Medulla oblongata (tissue), 1 donor: ENCODE data around the gene TMA7B.
"Not testable (repeated sequence)": the region's sequence is repeated elsewhere in the genome, so short reads cannot be mapped to it uniquely, and the experiment has no call there.

Experiments used
- DNase-seq: peaks from one replicate; pipeline ENCODE4 v3.0.0-alpha.2; 2015; ENCODE audit errors: extremely low spot score

The TMA7B gene

GRCh38 chr22:39932918-39933649 lies 27.1 kb upstream of the TMA7B start:
- no peak for DNase-seq

GRCh38 chr22:39933741-39934140 lies 26.5 kb upstream of the TMA7B start:
- DNase-seq, result no peak

GRCh38 chr22:39935116-39935515 lies 25.1 kb upstream of the TMA7B start:
- DNase-seq, result peak; percentile 65

GRCh38 chr22:39935612-39936011 lies 24.6 kb upstream of the TMA7B start:
- peak; percentile 22 for DNase-seq

- no peak for DNase-seq
These were observed 23.6 kb upstream of the TMA7B start for GRCh38 chr22:39936523-39937145.

GRCh38 chr22:39937906-39938305 lies 22.3 kb upstream of the TMA7B start:
- DNase-seq, result no peak

GRCh38 chr22:39938509-39939111 lies 21.6 kb upstream of the TMA7B start:
- DNase-seq, result no peak

GRCh38 chr22:39939830-39940229 lies 20.4 kb upstream of the TMA7B start:
- DNase-seq, result no peak

GRCh38 chr22:39940757-39941305 lies 19.4 kb upstream of the TMA7B start:
- no peak for DNase-seq

GRCh38 chr22:39941601-39942000 lies 18.6 kb upstream of the TMA7B start:
- no peak for DNase-seq

- DNase-seq, result no peak
These were observed 17.6 kb upstream of the TMA7B start for GRCh38 chr22:39942439-39943230.

GRCh38 chr22:39943337-39943736 lies 16.9 kb upstream of the TMA7B start:
- no peak for DNase-seq

- no peak for DNase-seq
These were observed 16.0 kb upstream of the TMA7B start for GRCh38 chr22:39943953-39944872.

GRCh38 chr22:39946126-39946502 lies 14.1 kb upstream of the TMA7B start:
- no peak for DNase-seq

GRCh38 chr22:39946503-39947219 lies 13.5 kb upstream of the TMA7B start:
- DNase-seq, result peak; percentile 58

GRCh38 chr22:39947220-39948216 lies 12.7 kb upstream of the TMA7B start:
- DNase-seq, result no peak

GRCh38 chr22:39949964-39950737 lies 10.0 kb upstream of the TMA7B start:
- no peak for DNase-seq

- not testable (repeated sequence) for DNase-seq
These were observed 8.4 kb upstream of the TMA7B start for GRCh38 chr22:39951603-39952293.
